ENCODE results near the gene PCBD2.

DNA sequence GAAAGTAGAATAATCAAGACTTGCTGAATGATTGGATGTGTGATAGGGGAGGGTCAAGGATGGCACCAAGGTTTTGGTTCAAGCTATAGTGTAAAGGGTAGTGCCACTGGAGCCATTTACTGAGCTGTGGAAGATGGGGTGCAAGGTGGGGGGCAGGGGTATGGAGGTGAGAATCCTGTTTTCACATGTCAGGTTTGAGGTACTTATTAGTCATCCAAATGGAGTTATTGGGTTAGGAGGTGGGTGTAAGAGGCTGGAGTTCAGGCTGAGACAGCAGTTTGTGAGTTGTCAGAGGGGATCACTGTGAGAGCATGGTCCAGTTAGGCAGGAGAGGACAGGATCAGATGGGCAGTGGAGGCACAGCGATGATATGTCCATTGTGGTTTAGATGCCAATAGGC is 8.9 kb downstream of the PCBD2 start:
- no peak for TF ChIP-seq POLR2A (IDR thresholded peaks at IDR 0.05; ENCODE audit: low read length)
- TF ChIP-seq, protein P1, sequence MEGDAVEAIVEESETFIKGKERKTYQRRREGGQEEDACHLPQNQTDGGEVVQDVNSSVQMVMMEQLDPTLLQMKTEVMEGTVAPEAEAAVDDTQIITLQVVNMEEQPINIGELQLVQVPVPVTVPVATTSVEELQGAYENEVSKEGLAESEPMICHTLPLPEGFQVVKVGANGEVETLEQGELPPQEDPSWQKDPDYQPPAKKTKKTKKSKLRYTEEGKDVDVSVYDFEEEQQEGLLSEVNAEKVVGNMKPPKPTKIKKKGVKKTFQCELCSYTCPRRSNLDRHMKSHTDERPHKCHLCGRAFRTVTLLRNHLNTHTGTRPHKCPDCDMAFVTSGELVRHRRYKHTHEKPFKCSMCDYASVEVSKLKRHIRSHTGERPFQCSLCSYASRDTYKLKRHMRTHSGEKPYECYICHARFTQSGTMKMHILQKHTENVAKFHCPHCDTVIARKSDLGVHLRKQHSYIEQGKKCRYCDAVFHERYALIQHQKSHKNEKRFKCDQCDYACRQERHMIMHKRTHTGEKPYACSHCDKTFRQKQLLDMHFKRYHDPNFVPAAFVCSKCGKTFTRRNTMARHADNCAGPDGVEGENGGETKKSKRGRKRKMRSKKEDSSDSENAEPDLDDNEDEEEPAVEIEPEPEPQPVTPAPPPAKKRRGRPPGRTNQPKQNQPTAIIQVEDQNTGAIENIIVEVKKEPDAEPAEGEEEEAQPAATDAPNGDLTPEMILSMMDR (IDR thresholded peaks at IDR 0.05) = no peak
- TF ChIP-seq EP300 (IDR thresholded peaks at IDR 0.05) = no peak
- no peak for TF ChIP-seq SREBF2 (IDR thresholded peaks at IDR 0.05)
- TF ChIP-seq, protein P2, sequence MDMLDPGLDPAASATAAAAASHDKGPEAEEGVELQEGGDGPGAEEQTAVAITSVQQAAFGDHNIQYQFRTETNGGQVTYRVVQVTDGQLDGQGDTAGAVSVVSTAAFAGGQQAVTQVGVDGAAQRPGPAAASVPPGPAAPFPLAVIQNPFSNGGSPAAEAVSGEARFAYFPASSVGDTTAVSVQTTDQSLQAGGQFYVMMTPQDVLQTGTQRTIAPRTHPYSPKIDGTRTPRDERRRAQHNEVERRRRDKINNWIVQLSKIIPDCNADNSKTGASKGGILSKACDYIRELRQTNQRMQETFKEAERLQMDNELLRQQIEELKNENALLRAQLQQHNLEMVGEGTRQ (IDR thresholded peaks at IDR 0.05) = no peak
- TF ChIP-seq JUNB (IDR thresholded peaks at IDR 0.05) = no peak
- TF ChIP-seq, protein P3, sequence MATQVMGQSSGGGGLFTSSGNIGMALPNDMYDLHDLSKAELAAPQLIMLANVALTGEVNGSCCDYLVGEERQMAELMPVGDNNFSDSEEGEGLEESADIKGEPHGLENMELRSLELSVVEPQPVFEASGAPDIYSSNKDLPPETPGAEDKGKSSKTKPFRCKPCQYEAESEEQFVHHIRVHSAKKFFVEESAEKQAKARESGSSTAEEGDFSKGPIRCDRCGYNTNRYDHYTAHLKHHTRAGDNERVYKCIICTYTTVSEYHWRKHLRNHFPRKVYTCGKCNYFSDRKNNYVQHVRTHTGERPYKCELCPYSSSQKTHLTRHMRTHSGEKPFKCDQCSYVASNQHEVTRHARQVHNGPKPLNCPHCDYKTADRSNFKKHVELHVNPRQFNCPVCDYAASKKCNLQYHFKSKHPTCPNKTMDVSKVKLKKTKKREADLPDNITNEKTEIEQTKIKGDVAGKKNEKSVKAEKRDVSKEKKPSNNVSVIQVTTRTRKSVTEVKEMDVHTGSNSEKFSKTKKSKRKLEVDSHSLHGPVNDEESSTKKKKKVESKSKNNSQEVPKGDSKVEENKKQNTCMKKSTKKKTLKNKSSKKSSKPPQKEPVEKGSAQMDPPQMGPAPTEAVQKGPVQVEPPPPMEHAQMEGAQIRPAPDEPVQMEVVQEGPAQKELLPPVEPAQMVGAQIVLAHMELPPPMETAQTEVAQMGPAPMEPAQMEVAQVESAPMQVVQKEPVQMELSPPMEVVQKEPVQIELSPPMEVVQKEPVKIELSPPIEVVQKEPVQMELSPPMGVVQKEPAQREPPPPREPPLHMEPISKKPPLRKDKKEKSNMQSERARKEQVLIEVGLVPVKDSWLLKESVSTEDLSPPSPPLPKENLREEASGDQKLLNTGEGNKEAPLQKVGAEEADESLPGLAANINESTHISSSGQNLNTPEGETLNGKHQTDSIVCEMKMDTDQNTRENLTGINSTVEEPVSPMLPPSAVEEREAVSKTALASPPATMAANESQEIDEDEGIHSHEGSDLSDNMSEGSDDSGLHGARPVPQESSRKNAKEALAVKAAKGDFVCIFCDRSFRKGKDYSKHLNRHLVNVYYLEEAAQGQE (IDR thresholded peaks at IDR 0.05) = no peak
- TF ChIP-seq, protein P4, sequence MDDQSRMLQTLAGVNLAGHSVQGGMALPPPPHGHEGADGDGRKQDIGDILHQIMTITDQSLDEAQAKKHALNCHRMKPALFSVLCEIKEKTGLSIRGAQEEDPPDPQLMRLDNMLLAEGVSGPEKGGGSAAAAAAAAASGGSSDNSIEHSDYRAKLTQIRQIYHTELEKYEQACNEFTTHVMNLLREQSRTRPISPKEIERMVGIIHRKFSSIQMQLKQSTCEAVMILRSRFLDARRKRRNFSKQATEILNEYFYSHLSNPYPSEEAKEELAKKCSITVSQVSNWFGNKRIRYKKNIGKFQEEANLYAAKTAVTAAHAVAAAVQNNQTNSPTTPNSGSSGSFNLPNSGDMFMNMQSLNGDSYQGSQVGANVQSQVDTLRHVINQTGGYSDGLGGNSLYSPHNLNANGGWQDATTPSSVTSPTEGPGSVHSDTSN (IDR thresholded peaks at IDR 0.05) = no peak
- TF ChIP-seq POLR2AphosphoS2 (conservative IDR thresholded peaks at IDR 0.05; ENCODE audit: low read length) = no peak
- TF ChIP-seq NR3C1 (IDR thresholded peaks at IDR 0.05) = no peak
- TF ChIP-seq, protein P5, sequence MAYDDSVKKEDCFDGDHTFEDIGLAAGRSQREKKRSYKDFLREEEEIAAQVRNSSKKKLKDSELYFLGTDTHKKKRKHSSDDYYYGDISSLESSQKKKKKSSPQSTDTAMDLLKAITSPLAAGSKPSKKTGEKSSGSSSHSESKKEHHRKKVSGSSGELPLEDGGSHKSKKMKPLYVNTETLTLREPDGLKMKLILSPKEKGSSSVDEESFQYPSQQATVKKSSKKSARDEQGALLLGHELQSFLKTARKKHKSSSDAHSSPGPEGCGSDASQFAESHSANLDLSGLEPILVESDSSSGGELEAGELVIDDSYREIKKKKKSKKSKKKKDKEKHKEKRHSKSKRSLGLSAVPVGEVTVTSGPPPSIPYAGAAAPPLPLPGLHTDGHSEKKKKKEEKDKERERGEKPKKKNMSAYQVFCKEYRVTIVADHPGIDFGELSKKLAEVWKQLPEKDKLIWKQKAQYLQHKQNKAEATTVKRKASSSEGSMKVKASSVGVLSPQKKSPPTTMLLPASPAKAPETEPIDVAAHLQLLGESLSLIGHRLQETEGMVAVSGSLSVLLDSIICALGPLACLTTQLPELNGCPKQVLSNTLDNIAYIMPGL (CRISPR knock-in tag; IDR thresholded peaks at IDR 0.05; ENCODE audit: borderline replicate concordance) = no peak
- TF ChIP-seq ZFP36 (IDR thresholded peaks at IDR 0.05; ENCODE audit: borderline replicate concordance, partially characterized antibody) = no peak

Measured in A549 (cell line).